Type B pancreatic cell (in vitro differentiated cells): ENCODE measurements around the gene ONECUT2. TPM values are rescaled to one million over a fixed set of nuclear protein-coding genes. Genes with fewer than 3 reads are reported as not detected.
A peak's percentile ranks its signal among the peaks of the same experiment; 100 is the strongest.

ENCODE experiments used
- DNase-seq: peaks from one replicate; pipeline ENCODE4 v3.0.0; 2021; ENCODE audit warnings: mixed read lengths; ENCODE audit not compliant: unreplicated experiment; ENCODE audit errors: extremely low spot score
- H3K27ac Mint-ChIP-seq: 2 replicates; pipeline ENCODE4 v1.8.0; 2021; ENCODE audit warnings: mild to moderate bottlenecking, mixed read lengths
- H3K27me3 Mint-ChIP-seq: 2 replicates; pipeline ENCODE4 v1.8.0; 2021; ENCODE audit warnings: mixed read lengths
- H3K36me3 Mint-ChIP-seq: 2 replicates; pipeline ENCODE4 v1.8.0; 2021; ENCODE audit warnings: mixed read lengths
- H3K4me1 Mint-ChIP-seq: one replicate; pipeline ENCODE4 v1.8.0; 2021; ENCODE audit warnings: mixed read lengths; ENCODE audit not compliant: unreplicated experiment
- H3K4me3 Mint-ChIP-seq: 2 replicates; pipeline ENCODE4 v1.8.0; 2021; ENCODE audit warnings: mild to moderate bottlenecking, mixed read lengths
- H3K9me3 Mint-ChIP-seq: 2 replicates; pipeline ENCODE4 v1.8.0; 2021; ENCODE audit warnings: mixed read lengths
- CTCF ChIP-seq: fragments of 200-600 bp; sonication (generic); conservative IDR thresholded peaks from 2 replicates; pipeline ENCODE4 v1.5.0; 2021; ENCODE audit warnings: antibody characterized with exemption, mild to moderate bottlenecking
- total RNA-seq: library from RNA; stranded (reverse); gene quantifications from 2 replicates; pipeline ENCODE4 v1.2.1, GENCODE V29; 2021; ENCODE audit warnings: low replicate concordance

ONECUT2 gene
- total RNA-seq, 1 donor from 2014 or later, result 6.8 TPM

DNA sequence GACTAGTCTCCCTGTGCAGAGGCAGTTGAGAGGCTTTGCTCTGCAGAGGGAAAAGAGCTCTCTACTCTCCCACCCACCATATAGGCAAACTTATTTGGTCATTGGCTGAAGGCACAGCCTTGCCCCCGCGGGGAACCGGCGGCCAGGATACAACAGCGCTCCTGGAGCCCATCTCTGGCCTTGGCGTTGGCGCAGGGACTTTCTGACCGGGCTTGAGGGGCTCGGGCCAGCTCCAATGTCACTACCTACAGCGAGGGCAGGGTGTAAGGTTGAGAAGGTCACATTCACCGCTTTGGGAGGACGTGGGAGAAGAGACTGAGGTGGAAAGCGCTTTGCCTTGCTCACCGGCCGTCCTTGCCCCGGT lies 2.2 kb downstream of the ONECUT2 start:
- peaks cover 97% of the 10 kb centered on the region for H3K27me3 Mint-ChIP-seq
- H3K27ac Mint-ChIP-seq, result peak overlapping the region; percentile 69
- H3K4me3 Mint-ChIP-seq, result peak overlapping the region; percentile 91
- H3K4me1 Mint-ChIP-seq, result peaks cover 25% of the 10 kb centered on the region
- no peaks in the 10 kb centered on the region for H3K9me3 Mint-ChIP-seq
- no peak for TF ChIP-seq CTCF
- H3K36me3 Mint-ChIP-seq, result no peaks in the 10 kb centered on the region
- no peak for DNase-seq

DNA sequence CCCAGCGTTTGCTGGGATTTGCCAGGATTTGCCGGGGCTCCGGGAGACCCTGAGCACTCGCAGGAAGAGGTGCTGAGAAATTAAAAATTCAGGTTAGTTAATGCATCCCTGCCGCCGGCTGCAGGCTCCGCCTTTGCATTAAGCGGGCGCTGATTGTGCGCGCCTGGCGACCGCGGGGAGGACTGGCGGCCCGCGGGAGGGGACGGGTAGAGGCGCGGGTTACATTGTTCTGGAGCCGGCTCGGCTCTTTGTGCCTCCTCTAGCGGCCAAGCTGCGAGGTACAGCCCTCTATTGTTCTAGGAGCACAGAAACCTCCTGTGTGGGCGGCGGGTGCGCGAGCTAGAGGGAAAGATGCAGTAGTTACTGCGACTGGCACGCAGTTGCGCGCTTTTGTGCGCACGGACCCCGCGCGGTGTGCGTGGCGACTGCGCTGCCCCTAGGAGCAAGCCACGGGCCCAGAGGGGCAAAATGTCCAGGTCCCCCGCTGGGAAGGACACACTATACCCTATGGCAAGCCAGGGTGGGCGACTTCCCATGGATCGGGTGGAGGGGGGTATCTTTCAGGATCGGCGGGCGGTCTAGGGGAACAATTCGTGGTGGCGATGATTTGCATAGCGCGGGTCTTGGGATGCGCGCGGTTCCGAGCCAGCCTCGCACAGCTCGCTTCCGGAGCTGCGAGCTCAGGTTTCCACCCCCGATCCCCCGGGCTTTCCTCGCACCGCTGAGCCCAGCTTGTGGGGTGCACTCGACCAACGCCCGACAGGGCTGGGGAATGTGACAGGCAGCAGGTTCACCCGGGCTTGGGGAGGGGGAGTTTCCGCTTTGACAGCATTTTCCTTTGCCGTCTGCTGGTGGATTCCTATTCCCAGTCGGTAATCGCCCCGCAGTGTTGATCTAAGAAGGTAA lies 2.8 kb downstream of the ONECUT2 start:
- peak; percentile 83 for DNase-seq
- Mint-ChIP-seq H3K9me3 (no peaks in the 10 kb centered on the region), H3K4me1 (peaks cover 25% of the 10 kb centered on the region), H3K27me3 (peaks cover 97% of the 10 kb centered on the region), H3K4me3 (peak overlapping the region; percentile 91), H3K36me3 (no peaks in the 10 kb centered on the region), H3K27ac (peak overlapping the region; percentile 71)
- TF ChIP-seq CTCF, result peak; percentile 84

- DNase-seq, result no peak
- Mint-ChIP-seq H3K4me1 (peaks cover 25% of the 10 kb centered on the region), H3K27ac (no peak overlapping the region), H3K27me3 (peaks cover 97% of the 10 kb centered on the region), H3K4me3 (peak overlapping the region; percentile 91), H3K36me3 (no peaks in the 10 kb centered on the region), H3K9me3 (no peaks in the 10 kb centered on the region)
- no peak for TF ChIP-seq CTCF
These were observed 3.8 kb downstream of the ONECUT2 start for GRCh38 chr18:57438743-57439608.

GRCh38 chr18:57439609-57439968 lies 4.4 kb downstream of the ONECUT2 start:
- Mint-ChIP-seq H3K9me3 (no peaks in the 10 kb centered on the region), H3K4me3 (peak overlapping the region; percentile 91), H3K4me1 (peaks cover 25% of the 10 kb centered on the region), H3K27me3 (peaks cover 97% of the 10 kb centered on the region), H3K36me3 (no peaks in the 10 kb centered on the region), H3K27ac (peak overlapping the region; percentile 48)
- no peak for DNase-seq
- no peak for TF ChIP-seq CTCF

DNA sequence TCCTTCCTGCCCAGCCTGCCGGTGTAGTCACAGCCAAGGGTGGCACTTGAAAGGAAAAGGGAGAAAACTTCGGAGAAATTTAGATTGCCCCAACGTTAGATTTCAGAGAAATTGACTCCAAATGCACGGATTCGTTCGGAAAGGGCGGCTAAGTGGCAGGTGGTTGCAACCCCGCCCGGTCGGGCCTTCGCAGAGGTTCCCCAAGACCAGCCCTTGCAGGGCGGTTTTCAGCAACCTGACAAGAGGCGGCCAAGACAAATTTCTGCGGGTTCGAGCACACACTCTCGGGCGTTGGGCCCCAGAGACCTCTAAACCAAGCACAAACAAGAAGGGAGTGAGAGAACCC lies 4.8 kb downstream of the ONECUT2 start:
- no peak for TF ChIP-seq CTCF
- DNase-seq, result no peak
- Mint-ChIP-seq H3K4me3 (peak overlapping the region; percentile 91), H3K27me3 (peaks cover 97% of the 10 kb centered on the region), H3K4me1 (peaks cover 25% of the 10 kb centered on the region), H3K27ac (peak overlapping the region; percentile 48), H3K9me3 (no peaks in the 10 kb centered on the region), H3K36me3 (no peaks in the 10 kb centered on the region)
